Activated CD4-positive, alpha-beta T cell treated with anti-CD3 and anti-CD28 coated beads, Interleukin-2, amount 10 ng/mL, durations not matched to agents 7 days and 5 days (primary cell): ENCODE measurements around the gene MIP. TPM values are rescaled to one million over a fixed set of nuclear protein-coding genes. Genes with fewer than 3 reads are reported as not detected.
"Not testable (repeated sequence)": the region's sequence is repeated elsewhere in the genome, so short reads cannot be mapped to it uniquely, and the experiment has no call there.

Experiments used
- CTCF ChIA-PET: fragments of 350-600 bp; sonication (Branson Sonifier 250); formaldehyde crosslinking; loops from one replicate; lab custom pipeline; 2021; ENCODE audit warnings: antibody characterized with exemption; lab: Charles Lee
- POLR2A ChIA-PET: fragments of 350-600 bp; sonication (Branson Sonifier 250); formaldehyde crosslinking; loops from one replicate; lab custom pipeline; 2021; ENCODE audit warnings: antibody characterized with exemption; lab: Charles Lee
- DNase-seq: peaks from one replicate; pipeline ENCODE4 v3.0.0-alpha.2; 2020
- H3K27ac Mint-ChIP-seq: one replicate; pipeline ENCODE4 v1.8.0; 2021; ENCODE audit warnings: mild to moderate bottlenecking, moderate library complexity, mixed read lengths
- H3K27me3 Mint-ChIP-seq: one replicate; pipeline ENCODE4 v1.8.0; 2021; ENCODE audit warnings: mixed read lengths
- H3K36me3 Mint-ChIP-seq: one replicate; pipeline ENCODE4 v1.8.0; 2021; ENCODE audit warnings: low read depth, mixed read lengths
- H3K4me1 Mint-ChIP-seq: one replicate; pipeline ENCODE4 v1.8.0; 2021; ENCODE audit warnings: mixed read lengths
- H3K4me3 Mint-ChIP-seq: one replicate; pipeline ENCODE4 v1.8.0; 2021; ENCODE audit warnings: mild to moderate bottlenecking, moderate library complexity, mixed read lengths
- H3K9me3 Mint-ChIP-seq: one replicate; pipeline ENCODE4 v1.8.0; 2021; ENCODE audit warnings: mixed read lengths
- total RNA-seq, 2 experiments: library from RNA; stranded (reverse); gene quantifications; one replicate each; pipeline ENCODE4 v1.2.3, GENCODE V29; 2021

Gene MIP
- total RNA-seq, result not detected

- Mint-ChIP-seq H3K27ac (no peak within 1 kb of the TSS), H3K36me3 (no peaks in the 10 kb centered on the region), H3K4me3 (no peak within 1 kb of the TSS), H3K4me1 (peaks cover 8% of the 10 kb centered on the region), H3K27me3 (no peaks in the 10 kb centered on the region), H3K9me3 (no peaks in the 10 kb centered on the region)
- CTCF ChIA-PET, result interaction anchor here (1.4 to 2.4 kb wide), 2 partner anchors 10 to 265 kb away, joined by 5 to 7 read pairs; partner anchors contain the start of gene SMARCC2
- POLR2A ChIA-PET, result no interaction called here
- no peak for DNase-seq
Measured at GRCh38 chr12:56454557-56454956, at the start of gene MIP. Gene MIP, minus strand, starts transcription at chr12:56454657. Its CDS starts 44 bp downstream, at chr12:56454613.

GRCh38 chr12:56499879-56500278 lies 45.4 kb upstream of the MIP start:
- H3K27ac Mint-ChIP-seq, H3K4me1 Mint-ChIP-seq, H3K9me3 Mint-ChIP-seq, H3K36me3 Mint-ChIP-seq, DNase-seq, POLR2A ChIA-PET, H3K4me3 Mint-ChIP-seq, H3K27me3 Mint-ChIP-seq: not testable (repeated sequence)
- CTCF ChIA-PET, result interaction anchor here (0.5 to 0.6 kb wide), 2 partner anchors 74 to 263 kb away, joined by 3 to 4 read pairs; no protein-coding TSS in a partner anchor

- H3K27me3 Mint-ChIP-seq, H3K36me3 Mint-ChIP-seq, CTCF ChIA-PET, DNase-seq, POLR2A ChIA-PET, H3K9me3 Mint-ChIP-seq, H3K4me1 Mint-ChIP-seq, H3K4me3 Mint-ChIP-seq, H3K27ac Mint-ChIP-seq: not testable (repeated sequence)
Measured at GRCh38 chr12:56499452-56499851, 45.0 kb upstream of the MIP start.

GRCh38 chr12:56498126-56498902 lies 43.9 kb upstream of the MIP start:
- POLR2A ChIA-PET, DNase-seq, H3K36me3 Mint-ChIP-seq, H3K27me3 Mint-ChIP-seq, H3K9me3 Mint-ChIP-seq, H3K4me1 Mint-ChIP-seq, H3K4me3 Mint-ChIP-seq, CTCF ChIA-PET, H3K27ac Mint-ChIP-seq: not testable (repeated sequence)

- H3K4me1 Mint-ChIP-seq, H3K27ac Mint-ChIP-seq, POLR2A ChIA-PET, H3K36me3 Mint-ChIP-seq, H3K4me3 Mint-ChIP-seq, H3K9me3 Mint-ChIP-seq: not testable (repeated sequence)
- H3K27me3 Mint-ChIP-seq, result peaks cover 14% of the 10 kb centered on the region
- CTCF ChIA-PET, result interaction anchor here (1.0 to 1.5 kb wide), 2 partner anchors 11 to 352 kb away, joined by 3 to 5 read pairs; no protein-coding TSS in a partner anchor
- peak; percentile 40 for DNase-seq
Measured at GRCh38 chr12:56496704-56497103, 42.2 kb upstream of the MIP start.

GRCh38 chr12:56494481-56494880 lies 40.0 kb upstream of the MIP start:
- H3K4me1 Mint-ChIP-seq, H3K9me3 Mint-ChIP-seq, DNase-seq, H3K27ac Mint-ChIP-seq, H3K36me3 Mint-ChIP-seq, POLR2A ChIA-PET, CTCF ChIA-PET, H3K4me3 Mint-ChIP-seq: not testable (repeated sequence)
- peaks cover 27% of the 10 kb centered on the region for H3K27me3 Mint-ChIP-seq

GRCh38 chr12:56494106-56494415 lies 39.6 kb upstream of the MIP start:
- DNase-seq, H3K36me3 Mint-ChIP-seq, H3K9me3 Mint-ChIP-seq, H3K4me1 Mint-ChIP-seq, CTCF ChIA-PET, POLR2A ChIA-PET, H3K4me3 Mint-ChIP-seq, H3K27ac Mint-ChIP-seq: not testable (repeated sequence)
- peaks cover 30% of the 10 kb centered on the region for H3K27me3 Mint-ChIP-seq

- H3K27ac Mint-ChIP-seq, H3K4me1 Mint-ChIP-seq, DNase-seq, H3K36me3 Mint-ChIP-seq, POLR2A ChIA-PET, H3K4me3 Mint-ChIP-seq, H3K9me3 Mint-ChIP-seq, CTCF ChIA-PET: not testable (repeated sequence)
- H3K27me3 Mint-ChIP-seq, result peaks cover 32% of the 10 kb centered on the region
Measured at GRCh38 chr12:56493409-56494105, 39.1 kb upstream of the MIP start.

- CTCF ChIA-PET, result interaction anchor here (0.9 to 1.3 kb wide), 3 partner anchors 21 to 300 kb away, joined by 3 read pairs; no protein-coding TSS in a partner anchor
- Mint-ChIP-seq H3K36me3 (peaks cover 5% of the 10 kb centered on the region), H3K4me3 (no peak overlapping the region), H3K4me1 (peaks cover 17% of the 10 kb centered on the region), H3K27ac (no peak overlapping the region), H3K9me3 (no peaks in the 10 kb centered on the region), H3K27me3 (peaks cover 53% of the 10 kb centered on the region)
- POLR2A ChIA-PET, result no interaction called here
- no peak for DNase-seq
Measured at GRCh38 chr12:56490360-56490759, 35.9 kb upstream of the MIP start.

GRCh38 chr12:56488041-56488955 lies 33.8 kb upstream of the MIP start, which contains the start of gene GLS2:
Gene GLS2, minus strand, starts transcription at chr12:56488161. Its CDS starts 43 bp downstream, at chr12:56488118.
- peak; percentile 79 for DNase-seq
- ChIA-PET POLR2A (no interaction called here), CTCF (interaction anchor here (0.7 to 1.3 kb wide), 6 partner anchors 13 to 376 kb away, joined by 3 read pairs; no protein-coding TSS in a partner anchor)
- Mint-ChIP-seq H3K9me3 (no peaks in the 10 kb centered on the region), H3K4me3 (peak within 1 kb of the TSS; percentile 73), H3K27ac (peak within 1 kb of the TSS; percentile 78), H3K36me3 (peaks cover 5% of the 10 kb centered on the region), H3K27me3 (peaks cover 53% of the 10 kb centered on the region), H3K4me1 (peaks cover 17% of the 10 kb centered on the region)

- H3K27me3 Mint-ChIP-seq, result peaks cover 50% of the 10 kb centered on the region
- ChIA-PET CTCF (interaction anchor here (1.0 to 1.3 kb wide), 2 partner anchors 18 to 27 kb away, joined by 3 read pairs; no protein-coding TSS in a partner anchor), POLR2A (no interaction called here)
- peaks cover 17% of the 10 kb centered on the region for H3K4me1 Mint-ChIP-seq
- peak overlapping the region; percentile 78 for H3K27ac Mint-ChIP-seq
- peaks cover 5% of the 10 kb centered on the region for H3K36me3 Mint-ChIP-seq
- peak; percentile 28 for DNase-seq
- H3K4me3 Mint-ChIP-seq, result peak overlapping the region; percentile 73
- H3K9me3 Mint-ChIP-seq, result no peaks in the 10 kb centered on the region
Measured at GRCh38 chr12:56487448-56488040, 33.1 kb upstream of the MIP start.

- Mint-ChIP-seq H3K4me1 (peaks cover 17% of the 10 kb centered on the region), H3K27me3 (peaks cover 48% of the 10 kb centered on the region), H3K36me3 (peaks cover 5% of the 10 kb centered on the region), H3K9me3 (no peaks in the 10 kb centered on the region), H3K27ac (no peak overlapping the region), H3K4me3 (no peak overlapping the region)
- CTCF ChIA-PET, result interaction anchor here (0.6 to 1.1 kb wide), 2 partner anchors 22 to 28 kb away, joined by 3 to 5 read pairs; no protein-coding TSS in a partner anchor
- DNase-seq, result no peak
- POLR2A ChIA-PET, result no interaction called here
Measured at GRCh38 chr12:56486694-56487093, 32.2 kb upstream of the MIP start.
